Transverse colon (tissue), 4 donors: ENCODE data around the gene APOBEC2.

Experiments
- CTCF ChIP-seq, 5 experiments: fragments of 200-600 bp in 3 of 5; fragments of 450-650 bp in 2 of 5; sonication (generic) in 3 of 5; IDR thresholded peaks; 1 replicate in 2 of 5; 2 replicates in 3 of 5; pipeline ENCODE4 v1.5.1; 2016 to 2017; ENCODE audit warnings: antibody characterized with exemption in 5 of 5, inconsistent platforms in 3 of 5, mild to moderate bottlenecking in 2 of 5, moderate library complexity in 1 of 5
- EP300 ChIP-seq: sonication (generic); formaldehyde crosslinking; IDR thresholded peaks from one replicate; pipeline ENCODE4 v1.6.1; 2017; ENCODE audit warnings: antibody characterized with exemption, low read depth
- POLR2A ChIP-seq: fragments of 450-650 bp; IDR thresholded peaks from one replicate; pipeline ENCODE4 v1.6.1; 2016; ENCODE audit warnings: antibody characterized with exemption, mild to moderate bottlenecking, moderate library complexity
- POLR2AphosphoS5 ChIP-seq, 3 donors: sonication (generic); formaldehyde crosslinking; IDR thresholded peaks; one replicate each; pipeline ENCODE4 v1.6.1; 2016; ENCODE audit warnings: antibody characterized with exemption in 3 of 3

DNA sequence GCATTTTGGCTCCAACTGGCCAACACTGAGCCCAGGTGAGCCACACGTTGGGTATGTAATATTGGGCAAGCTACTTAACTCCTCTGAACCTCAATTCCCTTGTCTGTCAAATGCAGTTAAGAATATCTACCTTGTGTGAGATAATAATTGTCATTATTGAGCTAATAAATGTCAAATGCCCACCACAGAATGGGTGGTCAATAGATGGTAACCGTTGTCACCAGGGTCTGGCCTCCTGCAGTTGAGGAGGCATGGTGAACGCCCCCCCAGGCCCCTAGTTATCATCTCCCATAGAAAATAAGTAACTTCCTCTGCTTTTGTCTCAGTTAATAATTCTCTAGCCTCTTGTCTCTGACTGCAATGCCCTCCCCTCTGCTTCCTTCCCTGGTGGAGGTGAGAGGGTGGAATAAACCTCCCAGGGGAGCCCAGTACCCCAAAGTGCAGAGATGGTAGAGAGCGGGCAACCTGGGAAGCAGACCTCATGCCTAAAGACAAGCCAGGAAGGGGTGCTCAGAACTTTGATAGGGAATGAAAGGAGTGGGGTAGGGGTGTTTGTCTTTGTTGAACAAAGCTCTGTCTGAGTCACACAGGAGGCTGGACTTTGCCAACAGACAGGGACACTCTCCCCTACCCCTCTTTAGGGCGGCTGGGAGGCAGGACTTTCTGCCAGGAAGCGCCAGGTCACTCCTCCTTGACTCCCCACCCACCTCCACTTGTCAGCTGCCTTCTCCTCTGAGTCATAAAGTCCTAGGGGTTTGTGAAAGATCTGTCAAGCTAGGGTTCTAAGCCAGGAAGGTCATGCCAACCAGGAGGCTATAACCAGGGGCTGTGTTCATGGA, 12.7 kb upstream of the APOBEC2 start:
- TF ChIP-seq POLR2A (no peak), CTCF (IDR thresholded peaks at IDR 0.05) (no peak), EP300 (no peak), POLR2AphosphoS5 (IDR thresholded peaks at IDR 0.05) (no peak)
